ENCODE data around the gene TNPO1.

Gene TNPO1

DNA sequence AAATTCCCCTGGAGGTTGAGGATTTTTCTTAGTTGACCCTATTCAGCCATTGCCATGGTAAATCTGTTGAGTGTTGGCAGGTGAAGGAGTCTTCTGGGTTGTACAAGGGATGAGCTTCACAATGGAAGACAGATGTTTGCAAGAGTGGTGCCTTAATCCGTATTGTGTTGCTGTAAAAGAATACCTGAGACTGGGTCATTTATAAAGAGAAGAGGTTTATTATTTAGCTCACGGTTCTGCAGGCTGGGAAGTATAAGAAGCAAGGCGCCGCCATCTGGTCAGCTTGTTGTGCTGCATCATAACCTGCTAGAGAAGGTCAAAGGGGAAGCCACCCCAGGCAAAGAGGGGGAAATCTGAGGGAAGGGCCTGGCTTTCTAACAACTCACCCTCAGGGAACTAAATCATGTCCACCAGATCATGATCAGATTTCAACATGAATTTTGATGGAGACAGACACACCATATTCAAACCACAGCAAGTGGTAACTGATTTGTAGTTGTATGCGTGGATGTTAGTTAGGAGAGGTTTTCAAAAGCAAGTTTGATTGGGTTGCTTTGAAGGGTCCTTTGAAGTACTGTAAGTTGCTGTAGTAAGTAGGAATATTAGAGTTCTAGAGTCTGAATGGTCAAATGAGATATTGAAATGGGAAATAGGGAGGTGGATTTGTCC lies 2.5 kb downstream of the TNPO1 start:
- peak; percentile 23 for DNase-seq (ENCODE audit: low read depth)

DNA sequence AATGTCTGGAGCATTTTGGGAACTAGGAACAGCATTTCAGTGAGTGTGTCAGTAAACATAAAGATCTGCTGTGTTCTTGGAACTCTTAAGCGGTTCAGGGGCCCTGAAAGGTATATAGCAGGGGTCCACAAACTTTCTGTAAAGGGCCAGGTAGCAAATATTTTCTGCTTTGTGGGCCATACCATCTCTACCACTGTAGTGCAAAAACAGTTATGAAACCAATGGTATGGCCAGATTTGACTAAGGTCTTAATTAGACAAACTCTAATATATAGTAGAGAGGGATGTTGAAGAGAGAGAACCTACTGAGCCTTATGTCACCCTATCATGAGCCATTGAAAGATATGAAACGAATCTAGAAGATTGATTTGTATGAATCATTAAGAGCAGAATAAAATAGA lies 5.3 kb downstream of the TNPO1 start:
- DNase-seq (ENCODE audit: low read depth) = no peak

DNA sequence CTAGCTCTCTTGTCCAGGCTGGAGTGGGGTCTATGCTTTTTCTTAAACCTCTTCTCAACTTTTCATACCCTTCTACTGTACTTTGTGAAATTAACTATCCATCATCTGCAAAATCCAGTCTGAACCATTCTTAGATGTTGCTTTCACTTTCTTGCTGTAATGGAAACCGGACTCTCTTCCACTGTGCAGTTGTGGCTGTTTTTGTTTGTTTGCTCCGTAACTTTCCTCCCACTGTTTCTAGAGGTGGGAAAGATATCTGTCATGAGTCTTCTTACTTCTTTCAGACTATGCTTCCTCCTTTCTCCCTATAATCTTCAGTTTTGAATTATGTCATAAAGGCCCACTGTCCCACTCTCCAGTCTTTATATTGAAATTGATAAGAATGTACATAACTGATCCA lies 6.5 kb downstream of the TNPO1 start:
- DNase-seq (ENCODE audit: low read depth) = no peak

DNA sequence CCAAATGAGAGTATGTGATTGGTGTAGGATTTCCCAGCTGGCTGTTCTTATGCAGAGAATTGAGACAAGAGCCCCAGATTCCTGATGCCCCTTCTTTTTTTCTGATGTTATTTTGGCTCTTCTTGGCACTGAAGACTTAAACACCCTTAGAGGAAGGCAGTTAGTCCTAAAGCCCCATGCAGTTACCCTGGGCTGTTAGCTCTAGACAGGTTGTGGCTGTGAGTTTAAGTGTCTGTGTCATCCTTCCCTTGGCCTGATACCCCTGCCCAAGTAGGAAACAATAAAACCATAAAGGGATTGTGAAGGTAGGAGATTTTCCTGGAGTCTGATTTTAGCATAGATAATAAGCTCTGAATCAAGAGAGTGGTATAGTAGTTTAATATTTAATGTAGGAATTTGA lies 13.2 kb downstream of the TNPO1 start:
- no peak for DNase-seq (ENCODE audit: low read depth)

DNA sequence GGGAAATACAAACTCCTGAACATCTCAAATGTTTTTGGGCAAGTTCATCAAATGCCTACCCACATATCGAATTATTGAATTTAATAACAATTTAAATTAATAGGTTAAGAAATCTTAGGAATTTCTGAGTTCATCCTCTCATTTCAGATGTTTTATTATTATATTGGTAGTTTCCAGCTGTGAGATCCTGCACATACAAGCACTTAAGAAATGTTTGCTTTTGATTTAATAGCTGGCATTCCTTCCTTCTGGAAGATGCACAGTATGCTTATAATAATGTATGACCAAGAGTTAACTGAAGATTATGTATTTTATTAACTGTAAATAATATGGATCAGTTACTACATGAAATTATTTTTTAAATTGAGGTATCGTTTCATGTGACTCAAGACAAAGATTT lies 13.9 kb downstream of the TNPO1 start:
- no peak for DNase-seq (ENCODE audit: low read depth)

DNA sequence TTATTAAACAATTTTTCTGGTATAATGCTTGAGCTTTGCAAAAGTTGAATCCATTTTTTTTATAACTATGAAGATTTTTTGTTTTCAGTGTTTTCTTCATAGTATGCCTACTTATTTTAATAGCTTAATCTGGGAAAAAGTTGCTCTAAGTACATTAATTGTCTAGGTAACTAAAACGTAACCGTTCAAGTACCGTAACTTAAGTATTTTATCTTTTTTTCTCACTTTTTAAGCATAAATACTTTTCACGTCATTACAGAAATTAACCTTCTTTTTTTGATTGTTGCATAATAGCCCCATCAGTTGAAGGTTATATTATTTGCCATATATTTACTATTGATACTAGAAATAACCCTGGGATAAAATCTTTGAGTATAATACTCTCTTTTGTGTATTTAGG lies 15.2 kb downstream of the TNPO1 start:
- DNase-seq (ENCODE audit: low read depth) = no peak

DNA sequence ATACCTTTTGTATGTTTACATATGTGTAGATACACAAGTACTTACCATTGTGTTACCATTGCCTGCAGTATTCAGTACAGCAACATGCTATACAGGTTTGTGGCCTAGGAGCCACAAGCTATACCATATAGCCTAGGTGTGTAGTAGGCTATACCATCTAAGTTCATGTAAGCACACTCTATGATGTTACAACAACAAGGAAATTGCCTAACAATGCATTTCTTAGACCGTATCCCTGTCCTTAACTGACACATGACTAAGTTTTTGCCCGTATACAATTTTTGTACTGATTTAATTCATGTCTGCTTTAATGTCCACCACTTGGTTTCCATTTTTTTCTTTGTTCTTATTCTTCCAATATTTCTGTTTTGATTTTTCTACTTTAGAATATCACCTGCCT lies 18.5 kb downstream of the TNPO1 start:
- no peak for DNase-seq (ENCODE audit: low read depth)

DNA sequence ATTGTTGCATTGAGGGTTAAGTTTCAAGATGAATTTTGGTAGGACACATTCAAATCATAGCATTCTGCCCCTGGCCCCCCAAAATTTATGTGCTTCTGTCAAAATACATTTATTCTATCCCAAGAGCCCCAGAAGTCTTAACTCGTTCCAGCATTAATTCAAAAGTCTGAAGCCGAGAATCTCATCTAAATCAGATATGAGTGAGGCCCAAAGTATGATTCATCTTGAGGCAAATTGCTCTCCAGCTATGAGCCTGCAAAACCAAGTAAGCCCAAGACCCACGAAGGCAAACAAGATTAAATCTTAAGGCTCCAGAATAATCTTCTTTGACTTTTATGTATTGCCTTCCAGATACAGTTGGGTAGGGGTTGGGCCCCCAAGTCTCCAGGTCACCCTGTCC lies 19.2 kb downstream of the TNPO1 start:
- DNase-seq (ENCODE audit: low read depth) = no peak

DNA sequence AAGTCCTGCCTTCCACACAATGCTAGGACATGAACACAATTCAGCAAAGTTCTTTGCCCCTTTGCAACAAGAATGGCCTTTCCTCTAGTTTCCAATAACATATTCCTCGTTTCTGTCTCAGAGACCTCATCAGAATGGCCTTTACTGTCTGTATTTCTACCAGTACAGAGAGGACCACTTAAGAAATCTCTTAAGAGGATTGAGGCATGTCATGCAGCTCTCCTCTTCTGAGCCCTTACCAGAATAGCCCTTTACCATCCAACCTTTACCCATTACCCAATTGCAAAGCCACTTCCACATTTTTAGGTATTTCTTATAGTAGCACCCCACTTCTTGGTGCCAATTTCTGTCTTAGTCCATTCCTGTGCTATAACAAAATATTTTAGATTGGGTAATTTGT lies 20.3 kb downstream of the TNPO1 start:
- DNase-seq (ENCODE audit: low read depth) = no peak

DNA sequence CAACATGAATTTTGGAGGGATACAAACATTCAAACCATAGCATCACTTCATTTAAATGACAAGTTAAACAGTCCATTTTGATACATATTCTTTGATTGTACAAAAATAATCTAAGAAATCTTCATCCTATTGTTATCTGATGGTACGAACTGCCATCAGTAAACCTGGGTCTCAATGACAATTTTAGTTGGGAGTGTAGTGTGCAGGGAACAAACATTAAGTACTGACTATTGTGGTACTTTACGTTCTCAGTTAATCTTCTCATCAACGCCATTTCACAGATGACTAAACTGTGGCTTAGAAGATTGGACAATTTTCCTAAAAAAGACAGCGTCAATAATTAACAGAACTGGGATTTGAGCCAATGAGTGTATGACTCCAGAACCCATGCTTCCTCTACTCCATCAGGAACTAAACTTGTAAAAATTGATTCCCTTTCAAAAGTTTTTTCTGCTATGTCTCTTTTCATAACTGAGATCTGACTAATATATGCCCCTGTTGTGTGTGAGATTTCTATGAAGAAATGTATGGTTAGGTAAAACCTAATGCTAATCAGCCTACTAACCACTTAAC lies 21.1 kb downstream of the TNPO1 start:
- no peak for DNase-seq (ENCODE audit: low read depth)

DNA sequence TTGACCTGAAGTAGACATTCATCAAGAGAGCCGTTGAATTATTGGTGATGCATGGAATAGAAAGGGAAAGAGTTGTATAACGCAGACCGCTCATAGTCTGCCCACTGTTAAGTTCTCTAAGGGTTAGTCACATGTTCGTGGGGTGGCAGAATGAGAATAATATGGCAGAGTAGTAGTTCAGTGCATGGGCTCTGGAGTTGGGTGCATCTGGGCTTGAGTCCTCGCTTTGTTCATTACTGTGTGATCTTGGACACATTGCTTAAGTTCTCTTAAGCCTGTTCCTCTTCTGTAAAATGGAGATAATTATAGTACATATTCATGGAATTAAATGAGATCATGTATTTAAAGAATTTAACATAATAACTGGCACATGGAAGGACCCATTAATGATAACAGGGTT lies 23.6 kb downstream of the TNPO1 start:
- no peak for DNase-seq (ENCODE audit: low read depth)

DNA sequence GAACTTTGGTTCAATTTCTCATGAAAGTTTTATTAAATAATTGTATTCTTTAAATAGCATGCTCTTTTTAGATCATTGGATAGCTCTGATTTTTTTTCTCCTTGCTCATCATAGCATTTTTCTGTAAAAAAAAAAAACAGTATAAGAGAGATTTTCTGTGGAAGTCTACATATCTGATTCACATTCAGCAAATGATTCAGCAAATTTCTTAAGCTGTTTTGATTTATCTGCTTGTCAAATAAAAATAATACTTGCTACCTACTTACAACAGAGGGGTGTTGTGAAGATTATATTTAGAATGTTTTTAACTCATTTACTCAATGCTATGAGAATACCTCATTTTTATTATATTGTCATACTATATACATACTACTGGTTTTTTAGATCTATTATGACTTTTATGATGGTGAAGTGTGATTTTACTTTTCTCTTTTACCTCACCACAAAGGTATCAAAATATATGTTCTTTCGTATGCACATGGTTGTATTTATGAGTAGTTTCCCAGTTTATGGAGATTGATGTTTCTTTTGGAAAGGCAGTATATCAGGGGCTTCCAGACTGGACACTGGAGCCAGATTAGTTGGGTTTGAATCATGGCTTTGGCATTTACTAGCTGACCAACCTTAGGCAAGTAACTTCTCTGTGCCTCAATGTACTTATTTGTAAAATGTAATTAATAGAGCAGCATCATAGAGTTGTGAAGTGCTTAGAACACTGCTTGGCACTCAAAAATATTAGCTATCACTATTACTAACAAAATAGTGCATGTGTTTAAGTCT lies 25.5 kb downstream of the TNPO1 start:
- DNase-seq (ENCODE audit: low read depth) = no peak

DNA sequence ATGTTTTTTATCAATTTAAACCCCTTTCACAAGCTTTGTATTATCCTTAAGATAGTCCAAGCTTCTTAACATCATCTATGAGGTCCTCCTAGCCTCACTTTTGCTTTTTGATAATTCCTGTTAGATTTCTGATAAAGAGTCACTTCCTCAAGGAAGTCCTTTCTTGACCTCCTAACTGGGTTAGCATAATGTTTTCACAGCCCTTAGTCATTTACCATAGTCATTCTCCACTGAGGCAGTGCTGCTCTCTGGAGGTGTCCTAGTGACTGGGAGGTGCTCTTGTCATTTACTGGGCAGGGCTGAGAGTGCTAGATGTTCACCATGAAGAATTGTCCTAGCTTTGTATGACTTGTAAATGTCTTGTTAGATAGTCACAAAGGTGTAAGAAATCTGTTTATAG lies 26.4 kb downstream of the TNPO1 start:
- no peak for DNase-seq (ENCODE audit: low read depth)

DNA sequence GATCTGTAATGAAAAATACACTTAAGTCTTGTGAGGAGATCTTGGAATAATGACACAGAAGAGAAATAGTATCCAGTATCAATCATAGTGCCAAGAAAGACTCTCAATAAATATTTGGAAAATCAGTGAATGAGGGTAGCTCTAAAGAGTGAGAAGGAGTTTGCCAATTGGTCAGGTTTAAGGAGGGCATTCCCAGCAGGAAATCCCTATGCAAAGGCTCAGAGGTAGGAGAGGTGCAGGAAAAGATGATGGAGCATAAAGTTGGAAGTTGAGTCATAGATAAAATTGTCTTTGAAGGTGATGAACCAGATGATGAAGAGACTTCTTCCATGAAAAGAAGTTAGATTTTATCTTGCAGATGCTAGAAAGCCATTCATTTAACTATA lies 27.8 kb downstream of the TNPO1 start:
- DNase-seq (ENCODE audit: low read depth) = no peak

DNA sequence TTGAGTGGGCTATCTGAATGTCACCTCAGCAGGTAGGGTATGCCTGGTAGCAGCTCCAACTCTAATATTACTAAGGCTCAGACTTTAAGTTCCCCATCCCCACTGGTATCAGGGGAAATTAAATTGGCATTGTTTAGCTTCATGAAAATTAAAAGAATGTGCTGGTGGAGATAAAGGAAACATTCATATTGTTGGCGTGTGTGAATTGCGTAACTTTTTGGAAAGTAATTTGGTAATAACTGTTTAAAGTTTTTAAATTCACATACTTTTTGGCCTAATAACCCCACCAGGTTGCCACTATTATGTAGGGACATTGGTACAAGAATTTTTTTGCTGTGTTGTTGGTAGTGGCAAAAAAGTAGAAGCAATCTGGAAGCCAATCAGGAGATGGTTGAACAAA lies 29.4 kb downstream of the TNPO1 start:
- no peak for DNase-seq (ENCODE audit: low read depth)

DNA sequence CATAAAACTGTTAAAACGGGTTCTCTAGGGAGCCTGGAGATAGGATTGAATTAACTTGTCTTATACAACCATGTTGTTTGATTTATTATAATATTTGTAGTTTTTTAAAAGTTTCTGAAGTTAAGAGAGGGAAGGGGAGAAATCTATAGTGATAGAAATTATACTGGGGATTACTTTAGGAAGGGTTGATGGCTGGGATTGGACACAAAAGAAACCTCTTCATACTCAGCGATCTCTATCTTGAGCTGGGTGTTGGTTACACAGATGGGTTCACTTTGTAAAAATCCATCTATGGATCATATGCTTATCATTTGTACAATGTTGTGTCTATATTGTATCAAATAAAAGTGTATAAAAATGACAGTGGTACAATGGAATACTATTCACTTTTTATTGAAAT lies 30.0 kb downstream of the TNPO1 start:
- no peak for DNase-seq (ENCODE audit: low read depth)

DNA sequence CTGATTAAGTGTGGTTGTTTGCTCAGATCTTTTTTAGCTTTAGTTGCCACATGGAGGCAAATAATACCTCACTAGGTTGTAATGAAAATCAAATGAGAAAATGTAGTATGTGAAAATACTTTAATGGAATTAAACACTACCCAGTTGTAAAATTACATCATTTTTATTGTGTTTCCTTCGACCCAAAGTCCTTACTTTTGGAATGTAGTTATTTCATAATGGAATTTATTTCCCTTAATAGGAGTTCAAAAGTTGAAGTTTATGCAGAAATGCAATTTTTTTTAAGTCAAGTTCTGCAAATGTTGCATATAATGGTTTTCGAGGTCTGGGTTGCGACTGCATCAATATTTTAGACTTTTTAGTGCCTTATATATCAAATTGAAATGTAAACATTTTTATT lies 31.0 kb downstream of the TNPO1 start:
- DNase-seq (ENCODE audit: low read depth) = no peak

DNA sequence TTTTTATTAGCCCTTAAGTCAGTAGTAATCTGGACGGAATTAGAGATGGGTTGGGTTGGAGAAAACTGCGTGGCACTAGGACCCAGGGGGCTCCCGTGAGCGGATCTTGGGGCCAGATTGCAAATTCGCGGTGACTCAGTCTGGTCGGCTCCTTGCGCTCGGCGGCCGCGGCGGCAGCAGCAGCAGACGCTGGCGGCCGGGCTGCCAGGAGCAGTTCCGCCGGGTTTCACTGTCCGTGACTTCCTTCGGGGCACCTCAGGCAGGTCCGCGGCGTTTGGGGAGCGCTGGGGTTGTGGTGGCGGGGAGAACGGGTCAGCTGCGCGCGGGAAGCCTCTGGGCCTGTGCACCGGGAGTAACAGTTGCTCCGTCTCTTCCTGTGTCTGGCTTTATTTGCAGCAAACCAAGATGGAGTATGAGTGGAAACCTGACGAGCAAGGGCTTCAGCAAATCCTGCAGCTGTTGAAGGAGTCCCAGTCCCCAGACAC lies 31.6 kb downstream of the TNPO1 start:
- DNase-seq (ENCODE audit: low read depth) = peak; percentile 73

DNA sequence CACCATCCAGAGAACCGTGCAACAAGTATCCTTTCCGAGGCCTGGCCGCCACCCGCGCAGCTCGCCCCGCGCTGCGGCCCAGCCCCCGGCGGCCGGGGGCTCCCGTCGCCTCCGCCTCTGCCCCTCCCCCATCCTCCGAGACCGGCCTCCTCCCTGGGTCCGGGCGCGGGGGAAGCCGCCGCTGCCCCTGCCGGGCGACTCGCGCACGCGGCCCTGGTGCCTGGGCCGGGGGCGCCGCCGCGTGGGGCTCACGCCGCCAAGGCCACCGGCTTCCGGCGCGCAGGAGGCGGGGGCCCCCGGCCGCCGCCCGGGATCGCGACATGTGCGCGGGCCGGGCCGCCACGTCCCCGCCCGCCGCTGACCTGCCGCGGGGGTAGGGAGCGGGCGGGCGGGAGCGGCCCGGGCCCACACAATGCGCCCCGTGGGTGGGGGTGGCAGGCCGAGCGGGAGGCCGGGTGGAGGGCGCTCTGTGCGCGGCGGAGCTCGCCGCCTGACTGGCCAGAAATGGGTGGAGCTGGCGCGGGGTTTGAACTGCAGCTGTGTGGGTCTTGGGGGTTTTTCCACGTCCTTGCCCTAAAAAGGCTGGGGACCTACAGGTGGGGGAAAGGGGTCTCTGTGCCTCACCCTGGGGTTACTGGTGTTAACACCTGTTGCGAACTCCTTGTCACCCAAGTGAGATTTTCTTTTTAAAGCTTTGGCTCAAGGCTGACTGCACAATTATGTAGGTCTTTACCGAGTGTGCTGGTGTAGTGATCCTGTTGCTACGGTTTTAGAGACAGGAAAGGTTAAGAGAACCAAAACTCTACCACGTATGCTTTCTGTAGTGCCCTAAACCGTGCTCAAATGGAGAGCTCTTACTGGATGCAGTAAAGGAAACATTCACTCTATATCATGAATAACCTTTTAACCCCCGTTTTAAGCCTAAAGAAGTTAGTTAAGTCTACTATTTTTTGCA lies 32.3 kb downstream of the TNPO1 start:
- peak; percentile 29 for DNase-seq (ENCODE audit: low read depth)

DNA sequence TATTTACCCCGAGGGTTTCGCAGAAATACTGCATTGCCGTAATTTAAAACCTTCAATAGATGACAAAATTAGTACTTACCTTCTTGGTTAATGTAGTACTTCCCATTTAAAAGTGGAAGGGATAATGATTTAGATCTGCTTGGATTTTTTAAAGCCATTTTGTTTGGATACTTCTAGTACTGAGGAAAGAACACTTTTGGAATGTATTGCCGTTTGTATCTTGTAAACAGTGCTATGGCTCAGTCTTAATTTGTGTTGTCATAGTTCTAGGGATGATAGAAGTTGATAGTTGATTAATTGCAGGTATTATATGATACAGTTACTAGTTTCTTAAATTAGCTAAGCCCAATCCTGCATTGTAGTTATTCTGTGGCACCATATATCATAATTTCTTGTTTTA lies 33.1 kb downstream of the TNPO1 start:
- no peak for DNase-seq (ENCODE audit: low read depth)

DNA sequence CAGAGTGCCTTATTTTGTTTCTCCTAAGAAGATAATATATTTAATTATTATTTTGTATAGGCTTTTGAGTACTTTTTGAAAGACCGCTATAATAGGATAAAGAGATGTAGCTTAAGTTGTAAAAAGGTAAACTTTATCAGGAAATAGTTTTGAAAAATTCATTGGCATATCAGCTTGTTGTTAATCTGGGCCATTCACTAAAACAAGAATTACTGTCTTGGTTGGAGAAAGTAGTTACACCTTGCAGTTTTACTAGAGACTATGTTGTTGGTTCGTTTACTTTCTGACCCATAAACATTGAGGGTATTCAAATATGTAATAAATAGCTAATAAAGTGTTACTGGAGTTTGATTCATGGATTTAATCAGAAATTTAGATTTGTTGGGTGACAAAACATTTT lies 33.7 kb downstream of the TNPO1 start:
- DNase-seq (ENCODE audit: low read depth) = no peak

DNA sequence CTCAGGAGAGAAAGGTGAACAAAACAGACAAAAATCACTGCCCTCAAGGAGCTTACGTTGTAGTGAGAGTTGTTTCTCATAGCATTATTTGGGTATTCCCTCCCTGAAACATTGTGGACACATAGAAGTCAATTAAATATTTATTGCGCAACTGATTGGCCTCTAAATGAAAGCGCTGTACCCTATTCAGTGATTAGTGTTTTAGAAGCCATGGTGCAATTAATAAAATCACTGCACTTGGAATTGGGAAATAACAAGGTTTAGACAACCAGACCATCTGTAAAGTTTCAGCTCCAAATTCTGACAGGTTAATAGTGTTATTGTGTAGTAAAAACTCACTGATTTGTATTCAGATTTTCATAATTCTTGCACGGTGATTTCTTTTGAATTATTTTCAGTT lies 35.9 kb downstream of the TNPO1 start:
- no peak for DNase-seq (ENCODE audit: low read depth)
